ENCODE results near the gene DMWD. TPM values are rescaled to one million over a fixed set of nuclear protein-coding genes. Genes with fewer than 3 reads are reported as not detected.

DMWD gene
- total and polyA plus RNA-seq, 2 of the 13 experiments (the other 11 are each of a cell fraction or from before 2014, with no cell fraction given) = 10.3 to 14.9 TPM

DNA sequence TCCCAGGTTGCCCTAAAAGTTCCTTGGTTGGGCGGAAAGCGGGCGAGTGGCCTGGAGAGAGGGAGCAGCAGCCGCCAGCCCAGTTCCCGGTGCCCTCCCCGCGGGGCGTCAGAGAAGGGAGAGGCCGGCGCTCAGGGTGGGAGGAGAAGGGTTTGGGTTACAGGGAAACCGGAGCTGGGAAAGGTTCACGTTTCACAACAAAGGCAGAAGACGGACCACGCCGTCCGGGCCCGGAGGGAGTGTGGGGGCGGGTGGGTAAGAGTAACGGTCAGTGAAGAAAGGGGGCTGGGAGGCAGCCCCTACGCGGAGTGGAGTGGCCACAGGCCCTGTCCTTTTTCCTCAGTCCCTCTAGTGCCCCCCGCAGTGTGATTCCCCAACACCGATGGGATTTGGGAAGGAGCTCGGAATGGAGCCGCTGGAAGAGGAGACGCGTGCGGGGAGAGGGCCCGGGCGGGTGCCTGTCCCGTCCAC is 25.2 kb downstream of the DMWD start (continued):
- TF ChIP-seq, protein P1, sequence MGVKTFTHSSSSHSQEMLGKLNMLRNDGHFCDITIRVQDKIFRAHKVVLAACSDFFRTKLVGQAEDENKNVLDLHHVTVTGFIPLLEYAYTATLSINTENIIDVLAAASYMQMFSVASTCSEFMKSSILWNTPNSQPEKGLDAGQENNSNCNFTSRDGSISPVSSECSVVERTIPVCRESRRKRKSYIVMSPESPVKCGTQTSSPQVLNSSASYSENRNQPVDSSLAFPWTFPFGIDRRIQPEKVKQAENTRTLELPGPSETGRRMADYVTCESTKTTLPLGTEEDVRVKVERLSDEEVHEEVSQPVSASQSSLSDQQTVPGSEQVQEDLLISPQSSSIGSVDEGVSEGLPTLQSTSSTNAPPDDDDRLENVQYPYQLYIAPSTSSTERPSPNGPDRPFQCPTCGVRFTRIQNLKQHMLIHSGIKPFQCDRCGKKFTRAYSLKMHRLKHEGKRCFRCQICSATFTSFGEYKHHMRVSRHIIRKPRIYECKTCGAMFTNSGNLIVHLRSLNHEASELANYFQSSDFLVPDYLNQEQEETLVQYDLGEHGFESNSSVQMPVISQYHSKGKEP (CRISPR knock-in tag; IDR thresholded peaks at IDR 0.05) = no peak
- TF ChIP-seq EEA1 (CRISPR knock-in tag; IDR thresholded peaks at IDR 0.05; ENCODE audit: borderline replicate concordance) (no peak), THAP11 (CRISPR knock-in tag; IDR thresholded peaks at IDR 0.05) (no peak), MEF2D (CRISPR knock-in tag; IDR thresholded peaks at IDR 0.05) (no peak), ZFX (CRISPR knock-in tag; IDR thresholded peaks at IDR 0.05; ENCODE audit: low read depth) (no peak; the same call in 1 of the 2 replicates), FOXA3 (CRISPR knock-in tag; IDR thresholded peaks at IDR 0.05) (no peak), ZNF709 (CRISPR knock-in tag; IDR thresholded peaks at IDR 0.05) (0 out of 2 replicates have a peak, but pooled peaks have one; percentile 33), KLF6 (CRISPR knock-in tag; IDR thresholded peaks at IDR 0.05) (no peak; the same call in 1 of the 2 replicates), ERF (CRISPR knock-in tag; IDR thresholded peaks at IDR 0.05) (0 out of 2 replicates have a peak, but pooled peaks have one; percentile 46), ZNF3 (CRISPR knock-in tag; IDR thresholded peaks at IDR 0.05) (no peak), ZNF17 (CRISPR knock-in tag; IDR thresholded peaks at IDR 0.05) (no peak), MTF2 (CRISPR knock-in tag; IDR thresholded peaks at IDR 0.05; ENCODE audit: borderline replicate concordance) (no peak), SP5 (CRISPR knock-in tag; IDR thresholded peaks at IDR 0.05; ENCODE audit: borderline replicate concordance, low read depth) (peak; percentile 56; the same call in 1 of the 2 replicates), POLR2A (IDR thresholded peaks at IDR 0.05; ENCODE audit: insufficient read depth in 1 of 2, low read depth in 2 of 2, low read length in 2 of 2) (peak; percentile 29 to 32; a peak in 1 of 4 replicates)
- TF ChIP-seq, protein P2, sequence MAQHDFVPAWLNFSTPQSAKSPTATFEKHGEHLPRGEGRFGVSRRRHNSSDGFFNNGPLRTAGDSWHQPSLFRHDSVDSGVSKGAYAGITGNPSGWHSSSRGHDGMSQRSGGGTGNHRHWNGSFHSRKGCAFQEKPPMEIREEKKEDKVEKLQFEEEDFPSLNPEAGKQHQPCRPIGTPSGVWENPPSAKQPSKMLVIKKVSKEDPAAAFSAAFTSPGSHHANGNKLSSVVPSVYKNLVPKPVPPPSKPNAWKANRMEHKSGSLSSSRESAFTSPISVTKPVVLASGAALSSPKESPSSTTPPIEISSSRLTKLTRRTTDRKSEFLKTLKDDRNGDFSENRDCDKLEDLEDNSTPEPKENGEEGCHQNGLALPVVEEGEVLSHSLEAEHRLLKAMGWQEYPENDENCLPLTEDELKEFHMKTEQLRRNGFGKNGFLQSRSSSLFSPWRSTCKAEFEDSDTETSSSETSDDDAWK (CRISPR knock-in tag; IDR thresholded peaks at IDR 0.05) = no peak
- TF ChIP-seq, protein P3, sequence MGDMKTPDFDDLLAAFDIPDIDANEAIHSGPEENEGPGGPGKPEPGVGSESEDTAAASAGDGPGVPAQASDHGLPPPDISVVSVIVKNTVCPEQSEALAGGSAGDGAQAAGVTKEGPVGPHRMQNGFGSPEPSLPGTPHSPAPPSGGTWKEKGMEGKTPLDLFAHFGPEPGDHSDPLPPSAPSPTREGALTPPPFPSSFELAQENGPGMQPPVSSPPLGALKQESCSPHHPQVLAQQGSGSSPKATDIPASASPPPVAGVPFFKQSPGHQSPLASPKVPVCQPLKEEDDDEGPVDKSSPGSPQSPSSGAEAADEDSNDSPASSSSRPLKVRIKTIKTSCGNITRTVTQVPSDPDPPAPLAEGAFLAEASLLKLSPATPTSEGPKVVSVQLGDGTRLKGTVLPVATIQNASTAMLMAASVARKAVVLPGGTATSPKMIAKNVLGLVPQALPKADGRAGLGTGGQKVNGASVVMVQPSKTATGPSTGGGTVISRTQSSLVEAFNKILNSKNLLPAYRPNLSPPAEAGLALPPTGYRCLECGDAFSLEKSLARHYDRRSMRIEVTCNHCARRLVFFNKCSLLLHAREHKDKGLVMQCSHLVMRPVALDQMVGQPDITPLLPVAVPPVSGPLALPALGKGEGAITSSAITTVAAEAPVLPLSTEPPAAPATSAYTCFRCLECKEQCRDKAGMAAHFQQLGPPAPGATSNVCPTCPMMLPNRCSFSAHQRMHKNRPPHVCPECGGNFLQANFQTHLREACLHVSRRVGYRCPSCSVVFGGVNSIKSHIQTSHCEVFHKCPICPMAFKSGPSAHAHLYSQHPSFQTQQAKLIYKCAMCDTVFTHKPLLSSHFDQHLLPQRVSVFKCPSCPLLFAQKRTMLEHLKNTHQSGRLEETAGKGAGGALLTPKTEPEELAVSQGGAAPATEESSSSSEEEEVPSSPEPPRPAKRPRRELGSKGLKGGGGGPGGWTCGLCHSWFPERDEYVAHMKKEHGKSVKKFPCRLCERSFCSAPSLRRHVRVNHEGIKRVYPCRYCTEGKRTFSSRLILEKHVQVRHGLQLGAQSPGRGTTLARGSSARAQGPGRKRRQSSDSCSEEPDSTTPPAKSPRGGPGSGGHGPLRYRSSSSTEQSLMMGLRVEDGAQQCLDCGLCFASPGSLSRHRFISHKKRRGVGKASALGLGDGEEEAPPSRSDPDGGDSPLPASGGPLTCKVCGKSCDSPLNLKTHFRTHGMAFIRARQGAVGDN (CRISPR knock-in tag; IDR thresholded peaks at IDR 0.05) = peak; percentile 36; the same call in 1 of the 2 replicates
- TF ChIP-seq, protein P4, sequence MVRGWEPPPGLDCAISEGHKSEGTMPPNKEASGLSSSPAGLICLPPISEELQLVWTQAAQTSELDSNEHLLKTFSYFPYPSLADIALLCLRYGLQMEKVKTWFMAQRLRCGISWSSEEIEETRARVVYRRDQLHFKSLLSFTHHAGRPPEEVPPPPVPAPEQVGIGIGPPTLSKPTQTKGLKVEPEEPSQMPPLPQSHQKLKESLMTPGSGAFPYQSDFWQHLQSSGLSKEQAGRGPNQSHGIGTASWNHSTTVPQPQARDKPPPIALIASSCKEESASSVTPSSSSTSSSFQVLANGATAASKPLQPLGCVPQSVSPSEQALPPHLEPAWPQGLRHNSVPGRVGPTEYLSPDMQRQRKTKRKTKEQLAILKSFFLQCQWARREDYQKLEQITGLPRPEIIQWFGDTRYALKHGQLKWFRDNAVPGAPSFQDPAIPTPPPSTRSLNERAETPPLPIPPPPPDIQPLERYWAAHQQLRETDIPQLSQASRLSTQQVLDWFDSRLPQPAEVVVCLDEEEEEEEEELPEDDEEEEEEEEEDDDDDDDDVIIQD (CRISPR knock-in tag; IDR thresholded peaks at IDR 0.05; ENCODE audit: low read depth) = no peak
- TF ChIP-seq, protein P5, sequence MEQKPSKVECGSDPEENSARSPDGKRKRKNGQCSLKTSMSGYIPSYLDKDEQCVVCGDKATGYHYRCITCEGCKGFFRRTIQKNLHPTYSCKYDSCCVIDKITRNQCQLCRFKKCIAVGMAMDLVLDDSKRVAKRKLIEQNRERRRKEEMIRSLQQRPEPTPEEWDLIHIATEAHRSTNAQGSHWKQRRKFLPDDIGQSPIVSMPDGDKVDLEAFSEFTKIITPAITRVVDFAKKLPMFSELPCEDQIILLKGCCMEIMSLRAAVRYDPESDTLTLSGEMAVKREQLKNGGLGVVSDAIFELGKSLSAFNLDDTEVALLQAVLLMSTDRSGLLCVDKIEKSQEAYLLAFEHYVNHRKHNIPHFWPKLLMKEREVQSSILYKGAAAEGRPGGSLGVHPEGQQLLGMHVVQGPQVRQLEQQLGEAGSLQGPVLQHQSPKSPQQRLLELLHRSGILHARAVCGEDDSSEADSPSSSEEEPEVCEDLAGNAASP (CRISPR knock-in tag; IDR thresholded peaks at IDR 0.05; ENCODE audit: borderline replicate concordance) = no peak
- TF ChIP-seq, protein P6, sequence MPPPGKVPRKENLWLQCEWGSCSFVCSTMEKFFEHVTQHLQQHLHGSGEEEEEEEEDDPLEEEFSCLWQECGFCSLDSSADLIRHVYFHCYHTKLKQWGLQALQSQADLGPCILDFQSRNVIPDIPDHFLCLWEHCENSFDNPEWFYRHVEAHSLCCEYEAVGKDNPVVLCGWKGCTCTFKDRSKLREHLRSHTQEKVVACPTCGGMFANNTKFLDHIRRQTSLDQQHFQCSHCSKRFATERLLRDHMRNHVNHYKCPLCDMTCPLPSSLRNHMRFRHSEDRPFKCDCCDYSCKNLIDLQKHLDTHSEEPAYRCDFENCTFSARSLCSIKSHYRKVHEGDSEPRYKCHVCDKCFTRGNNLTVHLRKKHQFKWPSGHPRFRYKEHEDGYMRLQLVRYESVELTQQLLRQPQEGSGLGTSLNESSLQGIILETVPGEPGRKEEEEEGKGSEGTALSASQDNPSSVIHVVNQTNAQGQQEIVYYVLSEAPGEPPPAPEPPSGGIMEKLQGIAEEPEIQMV (CRISPR knock-in tag; IDR thresholded peaks at IDR 0.05; ENCODE audit: low read depth) = no peak
